ENCODE results near the gene TUBA4A.

DNA sequence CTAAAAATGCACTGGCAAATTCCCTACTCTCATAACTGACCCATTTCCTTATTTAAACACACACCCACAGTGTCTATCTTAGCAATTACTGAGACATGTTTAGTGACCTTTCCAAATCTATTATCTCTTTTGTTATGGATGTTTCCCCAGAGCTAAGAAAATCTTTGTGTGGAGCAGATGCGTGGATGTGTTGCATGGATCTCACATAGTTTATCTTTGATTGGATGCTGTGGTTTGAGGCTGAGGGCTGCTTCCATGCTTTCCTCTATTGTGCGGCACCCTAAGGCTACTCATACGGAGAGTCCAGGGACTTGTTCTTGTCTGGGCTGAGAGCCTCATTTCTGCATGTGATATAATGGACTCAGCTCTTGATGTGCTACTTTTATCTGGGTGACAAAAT is 19.4 kb downstream of the TUBA4A start:
- TF ChIP-seq POLR2A (IDR thresholded peaks at IDR 0.05; ENCODE audit: low read depth, low read length) = no peak
- TF ChIP-seq TBL1XR1 (IDR thresholded peaks at IDR 0.05; ENCODE audit: low read depth, low read length) = no peak
- TF ChIP-seq, protein P1, sequence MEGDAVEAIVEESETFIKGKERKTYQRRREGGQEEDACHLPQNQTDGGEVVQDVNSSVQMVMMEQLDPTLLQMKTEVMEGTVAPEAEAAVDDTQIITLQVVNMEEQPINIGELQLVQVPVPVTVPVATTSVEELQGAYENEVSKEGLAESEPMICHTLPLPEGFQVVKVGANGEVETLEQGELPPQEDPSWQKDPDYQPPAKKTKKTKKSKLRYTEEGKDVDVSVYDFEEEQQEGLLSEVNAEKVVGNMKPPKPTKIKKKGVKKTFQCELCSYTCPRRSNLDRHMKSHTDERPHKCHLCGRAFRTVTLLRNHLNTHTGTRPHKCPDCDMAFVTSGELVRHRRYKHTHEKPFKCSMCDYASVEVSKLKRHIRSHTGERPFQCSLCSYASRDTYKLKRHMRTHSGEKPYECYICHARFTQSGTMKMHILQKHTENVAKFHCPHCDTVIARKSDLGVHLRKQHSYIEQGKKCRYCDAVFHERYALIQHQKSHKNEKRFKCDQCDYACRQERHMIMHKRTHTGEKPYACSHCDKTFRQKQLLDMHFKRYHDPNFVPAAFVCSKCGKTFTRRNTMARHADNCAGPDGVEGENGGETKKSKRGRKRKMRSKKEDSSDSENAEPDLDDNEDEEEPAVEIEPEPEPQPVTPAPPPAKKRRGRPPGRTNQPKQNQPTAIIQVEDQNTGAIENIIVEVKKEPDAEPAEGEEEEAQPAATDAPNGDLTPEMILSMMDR (IDR thresholded peaks at IDR 0.05 in 2 of 3, conservative IDR thresholded peaks at IDR 0.05 in 1 of 3; ENCODE audit: control insufficient read depth in 2 of 3, extremely low read depth in 1 of 3, insufficient read depth in 1 of 3, low read depth in 3 of 3, low read length in 3 of 3) = no peak
- no peak for TF ChIP-seq NR2C2 (IDR thresholded peaks at IDR 0.05; ENCODE audit: borderline replicate concordance, control insufficient read depth, insufficient read length, low read depth)
- TF ChIP-seq POLR2AphosphoS2 (IDR thresholded peaks at IDR 0.05; ENCODE audit: low read depth, low read length) = no peak
- TF ChIP-seq CEBPZ (IDR thresholded peaks at IDR 0.05; ENCODE audit: low read depth, low read length) = no peak
- TF ChIP-seq ZZZ3 (IDR thresholded peaks at IDR 0.05; ENCODE audit: control insufficient read depth, insufficient read length, low read depth) = no peak
- no peak for TF ChIP-seq TAF1 (IDR thresholded peaks at IDR 0.05; ENCODE audit: borderline replicate concordance, low read depth, low read length)
- no peak for TF ChIP-seq JUNB (IDR thresholded peaks at IDR 0.05)
- TF ChIP-seq, protein P2, sequence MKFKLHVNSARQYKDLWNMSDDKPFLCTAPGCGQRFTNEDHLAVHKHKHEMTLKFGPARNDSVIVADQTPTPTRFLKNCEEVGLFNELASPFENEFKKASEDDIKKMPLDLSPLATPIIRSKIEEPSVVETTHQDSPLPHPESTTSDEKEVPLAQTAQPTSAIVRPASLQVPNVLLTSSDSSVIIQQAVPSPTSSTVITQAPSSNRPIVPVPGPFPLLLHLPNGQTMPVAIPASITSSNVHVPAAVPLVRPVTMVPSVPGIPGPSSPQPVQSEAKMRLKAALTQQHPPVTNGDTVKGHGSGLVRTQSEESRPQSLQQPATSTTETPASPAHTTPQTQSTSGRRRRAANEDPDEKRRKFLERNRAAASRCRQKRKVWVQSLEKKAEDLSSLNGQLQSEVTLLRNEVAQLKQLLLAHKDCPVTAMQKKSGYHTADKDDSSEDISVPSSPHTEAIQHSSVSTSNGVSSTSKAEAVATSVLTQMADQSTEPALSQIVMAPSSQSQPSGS (IDR thresholded peaks at IDR 0.05; ENCODE audit: low read length) = no peak

Data from GM12878 (cell line).